Natural killer cell treated with Interleukin-12 subunit alpha and Interleukin-12 subunit beta and Interleukin-15 and Interleukin-18, amount 100 ng/mL, for 72 hours (primary cell): Measurements from ENCODE around the gene MDFI. TPM values are rescaled to one million over a fixed set of nuclear protein-coding genes. Genes with fewer than 3 reads are reported as not detected.

Experiments used
- ATAC-seq, 2 donors: fragments of 150-1000 bp; cut with Tn5 transposase in 1 of 2; sonication (Bioruptor Pico), chemical (Tn5 transposase) in 1 of 2; 2 replicates each; pipeline ENCODE4 v1.10.0; 2021
- DNase-seq: peaks from one replicate; pipeline ENCODE4 v3.0.0; 2022; ENCODE audit warnings: low spot score
- H3K27ac Mint-ChIP-seq, 2 donors: 1 replicate in 1 of 2; 2 replicates in 1 of 2; pipeline ENCODE4 v1.8.0; 2022; ENCODE audit warnings: mixed read lengths in 2 of 2, mild to moderate bottlenecking in 1 of 2, moderate library complexity in 1 of 2
- H3K27me3 Mint-ChIP-seq, 2 donors: 1 replicate in 1 of 2; 2 replicates in 1 of 2; pipeline ENCODE4 v1.8.0; 2022; ENCODE audit warnings: mixed read lengths in 2 of 2
- H3K36me3 Mint-ChIP-seq: one replicate; pipeline ENCODE4 v1.8.0; 2022; ENCODE audit warnings: mixed read lengths
- H3K4me1 Mint-ChIP-seq, 2 donors: 1 replicate in 1 of 2; 2 replicates in 1 of 2; pipeline ENCODE4 v1.8.0; 2022; ENCODE audit warnings: low read depth in 2 of 2, mixed read lengths in 2 of 2, mild to moderate bottlenecking in 1 of 2
- H3K4me3 Mint-ChIP-seq: one replicate; pipeline ENCODE4 v1.8.0; 2022; ENCODE audit warnings: mixed read lengths
- H3K9me3 Mint-ChIP-seq: 2 replicates; pipeline ENCODE4 v1.8.0; 2022; ENCODE audit warnings: mixed read lengths
- total RNA-seq, 2 donors: library from RNA; stranded (reverse); gene quantifications; one replicate each; pipeline ENCODE4 v1.2.3, GENCODE V29; 2022

MDFI gene
- not detected for total RNA-seq

GRCh38 chr6:41638002-41638934, at the start of gene MDFI:
MDFI (plus strand) TSS chr6:41638468; CDS start chr6:41638750, 282 bp downstream.
- Mint-ChIP-seq H3K9me3 (no peaks in the 10 kb centered on the region), H3K4me1 (peaks cover 0 to 13% of the 10 kb centered on the region in 2 donors), H3K36me3 (no peaks in the 10 kb centered on the region), H3K4me3 (peak within 1 kb of the TSS; percentile 41), H3K27ac (no peak within 1 kb of the TSS), H3K27me3 (peaks cover 35 to 54% of the 10 kb centered on the region in 2 donors)
- DNase-seq (no peak), ATAC-seq (no peak)

GRCh38 chr6:41589223-41589622, 49.0 kb upstream of the MDFI start:
- no peak overlapping the region for H3K27ac Mint-ChIP-seq
- peaks cover 11 to 31% of the 10 kb centered on the region in 2 donors for H3K4me1 Mint-ChIP-seq
- no peak overlapping the region for H3K4me3 Mint-ChIP-seq
- ATAC-seq (peak in 1 of 2 donors; percentile 3), DNase-seq (no peak)
- H3K36me3 Mint-ChIP-seq, result peaks cover 8% of the 10 kb centered on the region
- H3K9me3 Mint-ChIP-seq, result no peaks in the 10 kb centered on the region
- no peaks in the 10 kb centered on the region for H3K27me3 Mint-ChIP-seq

GRCh38 chr6:41589636-41590622, 48.3 kb upstream of the MDFI start:
- DNase-seq (no peak), ATAC-seq (peak in 1 of 2 donors; percentile 10)
- H3K27ac Mint-ChIP-seq, result peak overlapping the region in 1 of 2 donors; percentile 8
- peaks cover 11 to 26% of the 10 kb centered on the region in 2 donors for H3K4me1 Mint-ChIP-seq
- H3K27me3 Mint-ChIP-seq, result no peaks in the 10 kb centered on the region
- H3K36me3 Mint-ChIP-seq, result peaks cover 8% of the 10 kb centered on the region
- H3K9me3 Mint-ChIP-seq, result no peaks in the 10 kb centered on the region
- H3K4me3 Mint-ChIP-seq, result no peak overlapping the region

GRCh38 chr6:41591122-41591521, 47.1 kb upstream of the MDFI start:
- ATAC-seq, result no peak
- H3K9me3 Mint-ChIP-seq, result no peaks in the 10 kb centered on the region
- no peak overlapping the region for H3K4me3 Mint-ChIP-seq
- peaks cover 8% of the 10 kb centered on the region for H3K36me3 Mint-ChIP-seq
- H3K4me1 Mint-ChIP-seq, result peaks cover 6 to 21% of the 10 kb centered on the region in 2 donors
- H3K27me3 Mint-ChIP-seq, result no peaks in the 10 kb centered on the region
- DNase-seq, result no peak
- no peak overlapping the region for H3K27ac Mint-ChIP-seq

- H3K9me3 Mint-ChIP-seq, result no peaks in the 10 kb centered on the region
- no peak overlapping the region for H3K4me3 Mint-ChIP-seq
- no peaks in the 10 kb centered on the region for H3K27me3 Mint-ChIP-seq
- peak; percentile 81 for DNase-seq
- peaks cover 6 to 21% of the 10 kb centered on the region in 2 donors for H3K4me1 Mint-ChIP-seq
- peak; percentile 63 to 66 for ATAC-seq
- peaks cover 8% of the 10 kb centered on the region for H3K36me3 Mint-ChIP-seq
- H3K27ac Mint-ChIP-seq, result no peak overlapping the region
These were observed 46.3 kb upstream of the MDFI start for GRCh38 chr6:41591859-41592502.

GRCh38 chr6:41593406-41593805, 44.9 kb upstream of the MDFI start:
- no peak overlapping the region for H3K27ac Mint-ChIP-seq
- no peak overlapping the region for H3K4me3 Mint-ChIP-seq
- no peaks in the 10 kb centered on the region for H3K9me3 Mint-ChIP-seq
- ATAC-seq (no peak), DNase-seq (no peak)
- no peaks in the 10 kb centered on the region for H3K27me3 Mint-ChIP-seq
- H3K36me3 Mint-ChIP-seq, result peaks cover 8% of the 10 kb centered on the region
- peaks cover 6 to 21% of the 10 kb centered on the region in 2 donors for H3K4me1 Mint-ChIP-seq

GRCh38 chr6:41593839-41594238, 44.4 kb upstream of the MDFI start:
- Mint-ChIP-seq H3K9me3 (no peaks in the 10 kb centered on the region), H3K27me3 (no peaks in the 10 kb centered on the region), H3K4me3 (no peak overlapping the region), H3K27ac (no peak overlapping the region), H3K4me1 (peaks cover 6 to 21% of the 10 kb centered on the region in 2 donors), H3K36me3 (peaks cover 8% of the 10 kb centered on the region)
- ATAC-seq (no peak), DNase-seq (no peak)

GRCh38 chr6:41594326-41594725, 43.9 kb upstream of the MDFI start:
- DNase-seq, result no peak
- Mint-ChIP-seq H3K4me1 (peaks cover 6 to 21% of the 10 kb centered on the region in 2 donors), H3K27me3 (no peaks in the 10 kb centered on the region), H3K4me3 (no peak overlapping the region), H3K9me3 (no peaks in the 10 kb centered on the region), H3K27ac (peak overlapping the region in 1 of 2 donors; percentile 63), H3K36me3 (peaks cover 8% of the 10 kb centered on the region)
- no peak for ATAC-seq

GRCh38 chr6:41594766-41595165, 43.5 kb upstream of the MDFI start:
- Mint-ChIP-seq H3K4me1 (peaks cover 6 to 21% of the 10 kb centered on the region in 2 donors), H3K4me3 (no peak overlapping the region), H3K27me3 (no peaks in the 10 kb centered on the region), H3K36me3 (peaks cover 8% of the 10 kb centered on the region), H3K27ac (peak overlapping the region in 1 of 2 donors; percentile 63), H3K9me3 (no peaks in the 10 kb centered on the region)
- DNase-seq, result no peak
- ATAC-seq, result no peak

GRCh38 chr6:41595166-41595565, 43.1 kb upstream of the MDFI start:
- Mint-ChIP-seq H3K4me3 (no peak overlapping the region), H3K27ac (peak overlapping the region in 1 of 2 donors; percentile 63), H3K27me3 (no peaks in the 10 kb centered on the region), H3K36me3 (peaks cover 7% of the 10 kb centered on the region), H3K9me3 (no peaks in the 10 kb centered on the region), H3K4me1 (peaks cover 6 to 21% of the 10 kb centered on the region in 2 donors)
- DNase-seq (no peak), ATAC-seq (no peak)

GRCh38 chr6:41596096-41596685, 42.1 kb upstream of the MDFI start:
- Mint-ChIP-seq H3K4me3 (no peak overlapping the region), H3K36me3 (no peaks in the 10 kb centered on the region), H3K27ac (no peak overlapping the region), H3K27me3 (no peaks in the 10 kb centered on the region), H3K4me1 (peaks cover 6 to 16% of the 10 kb centered on the region in 2 donors), H3K9me3 (no peaks in the 10 kb centered on the region)
- DNase-seq (no peak), ATAC-seq (no peak)

- DNase-seq (no peak), ATAC-seq (no peak)
- H3K36me3 Mint-ChIP-seq, result no peaks in the 10 kb centered on the region
- no peak overlapping the region for H3K4me3 Mint-ChIP-seq
- peaks cover 3 to 10% of the 10 kb centered on the region in 2 donors for H3K4me1 Mint-ChIP-seq
- H3K27me3 Mint-ChIP-seq, result no peaks in the 10 kb centered on the region
- no peaks in the 10 kb centered on the region for H3K9me3 Mint-ChIP-seq
- H3K27ac Mint-ChIP-seq, result no peak overlapping the region
These were observed 41.5 kb upstream of the MDFI start for GRCh38 chr6:41596807-41597206.
